HG03097 (cell line): ENCODE measurements around the gene PCDHGC3.

Source experiments
- ATAC-seq: cut with Tn5 transposase; IDR thresholded peaks from one replicate; pipeline ENCODE4 v1.9.1; 2021; ENCODE audit not compliant: unreplicated experiment, low FRiP score

Gene PCDHGC3

DNA sequence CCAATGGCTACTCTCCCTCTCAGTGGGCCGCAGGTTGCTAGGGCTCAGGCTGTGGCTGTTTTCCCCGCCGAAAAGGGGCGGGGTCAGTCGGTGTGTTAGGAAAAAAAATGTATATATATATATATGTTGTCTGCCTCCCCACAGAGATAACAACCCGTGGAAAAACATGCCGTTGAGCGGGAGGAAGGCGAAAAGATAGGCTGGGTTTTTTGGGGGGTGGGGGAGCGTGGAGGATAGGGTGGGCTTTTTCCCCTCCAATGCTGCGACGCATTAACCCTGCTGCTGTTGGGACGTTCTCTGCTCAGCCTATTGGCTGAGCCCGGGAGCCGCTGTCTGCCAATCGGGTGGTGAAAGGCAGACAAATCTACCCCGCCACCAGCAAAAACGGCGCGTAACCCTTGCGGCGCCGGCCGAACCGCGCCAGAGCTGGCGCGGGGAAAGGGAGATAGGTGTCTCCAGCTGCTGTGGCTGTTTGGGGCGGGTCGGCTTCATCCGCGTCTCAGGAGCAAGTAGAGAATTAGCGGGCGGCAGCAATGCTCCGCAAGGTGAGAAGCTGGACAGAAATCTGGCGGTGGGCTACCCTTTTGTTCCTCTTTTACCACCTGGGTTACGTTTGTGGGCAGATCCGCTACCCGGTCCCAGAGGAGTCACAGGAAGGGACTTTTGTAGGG is 9.0 kb downstream of the PCDHGC3 start, which contains the start of gene PCDHGC4:
PCDHGC4 (plus strand) TSS at position 390 of the 671 bp plus-strand sequence; CDS start at position 534, 144 bp downstream.
- no peak for ATAC-seq

DNA sequence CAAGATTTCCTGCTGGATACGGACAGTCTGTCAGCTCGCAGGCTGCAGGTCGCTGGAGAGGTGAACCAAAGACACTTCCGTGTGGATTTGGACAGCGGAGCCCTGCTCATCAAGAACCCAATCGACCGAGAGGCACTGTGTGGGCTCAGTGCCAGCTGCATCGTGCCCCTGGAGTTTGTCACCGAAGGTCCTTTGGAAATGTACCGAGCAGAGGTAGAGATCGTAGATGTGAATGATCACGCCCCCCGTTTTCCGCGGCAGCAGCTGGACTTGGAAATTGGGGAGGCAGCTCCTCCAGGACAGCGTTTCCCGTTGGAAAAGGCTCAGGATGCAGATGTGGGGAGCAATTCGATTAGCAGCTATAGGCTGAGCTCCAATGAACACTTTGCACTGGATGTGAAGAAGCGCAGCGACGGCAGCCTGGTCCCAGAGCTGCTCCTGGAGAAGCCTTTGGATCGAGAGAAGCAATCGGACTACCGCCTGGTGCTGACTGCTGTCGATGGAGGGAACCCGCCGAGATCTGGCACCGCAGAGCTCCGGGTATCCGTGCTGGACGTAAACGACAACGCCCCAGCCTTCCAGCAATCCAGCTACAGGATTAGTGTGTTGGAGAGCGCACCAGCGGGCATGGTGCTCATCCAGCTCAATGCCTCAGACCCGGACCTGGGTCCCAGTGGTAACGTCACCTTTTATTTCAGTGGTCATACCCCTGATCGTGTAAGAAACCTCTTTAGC is 9.7 kb downstream of the PCDHGC3 start:
- ATAC-seq, result no peak

DNA sequence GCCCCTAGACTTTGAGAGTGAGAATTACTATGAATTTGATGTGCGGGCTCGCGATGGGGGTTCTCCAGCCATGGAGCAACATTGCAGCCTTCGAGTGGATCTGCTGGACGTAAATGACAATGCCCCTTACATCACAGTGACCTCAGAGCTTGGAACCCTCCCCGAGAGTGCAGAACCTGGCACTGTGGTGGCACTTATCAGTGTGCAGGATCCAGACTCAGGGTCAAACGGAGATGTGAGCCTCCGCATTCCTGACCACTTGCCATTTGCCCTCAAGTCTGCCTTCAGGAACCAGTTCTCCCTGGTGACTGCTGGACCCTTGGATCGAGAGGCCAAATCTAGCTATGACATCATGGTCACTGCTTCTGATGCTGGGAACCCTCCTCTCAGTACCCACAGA is 10.3 kb downstream of the PCDHGC3 start:
- no peak for ATAC-seq

DNA sequence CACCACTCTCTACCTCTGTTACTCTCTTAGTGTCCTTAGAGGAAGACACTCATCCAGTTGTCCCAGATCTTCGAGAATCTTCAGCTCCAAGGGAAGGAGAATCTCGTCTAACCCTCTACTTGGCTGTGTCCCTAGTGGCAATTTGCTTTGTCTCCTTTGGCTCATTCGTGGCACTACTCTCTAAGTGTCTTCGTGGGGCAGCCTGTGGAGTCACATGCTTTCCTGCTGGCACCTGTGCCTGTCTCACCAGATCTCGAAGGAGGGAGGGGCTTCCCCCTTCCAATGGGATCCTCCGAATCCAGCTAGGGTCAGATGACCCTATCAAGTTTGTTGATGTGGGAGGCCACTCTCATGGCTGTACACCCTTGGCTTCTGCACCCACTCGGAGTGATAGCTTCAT is 11.4 kb downstream of the PCDHGC3 start:
- no peak for ATAC-seq

DNA sequence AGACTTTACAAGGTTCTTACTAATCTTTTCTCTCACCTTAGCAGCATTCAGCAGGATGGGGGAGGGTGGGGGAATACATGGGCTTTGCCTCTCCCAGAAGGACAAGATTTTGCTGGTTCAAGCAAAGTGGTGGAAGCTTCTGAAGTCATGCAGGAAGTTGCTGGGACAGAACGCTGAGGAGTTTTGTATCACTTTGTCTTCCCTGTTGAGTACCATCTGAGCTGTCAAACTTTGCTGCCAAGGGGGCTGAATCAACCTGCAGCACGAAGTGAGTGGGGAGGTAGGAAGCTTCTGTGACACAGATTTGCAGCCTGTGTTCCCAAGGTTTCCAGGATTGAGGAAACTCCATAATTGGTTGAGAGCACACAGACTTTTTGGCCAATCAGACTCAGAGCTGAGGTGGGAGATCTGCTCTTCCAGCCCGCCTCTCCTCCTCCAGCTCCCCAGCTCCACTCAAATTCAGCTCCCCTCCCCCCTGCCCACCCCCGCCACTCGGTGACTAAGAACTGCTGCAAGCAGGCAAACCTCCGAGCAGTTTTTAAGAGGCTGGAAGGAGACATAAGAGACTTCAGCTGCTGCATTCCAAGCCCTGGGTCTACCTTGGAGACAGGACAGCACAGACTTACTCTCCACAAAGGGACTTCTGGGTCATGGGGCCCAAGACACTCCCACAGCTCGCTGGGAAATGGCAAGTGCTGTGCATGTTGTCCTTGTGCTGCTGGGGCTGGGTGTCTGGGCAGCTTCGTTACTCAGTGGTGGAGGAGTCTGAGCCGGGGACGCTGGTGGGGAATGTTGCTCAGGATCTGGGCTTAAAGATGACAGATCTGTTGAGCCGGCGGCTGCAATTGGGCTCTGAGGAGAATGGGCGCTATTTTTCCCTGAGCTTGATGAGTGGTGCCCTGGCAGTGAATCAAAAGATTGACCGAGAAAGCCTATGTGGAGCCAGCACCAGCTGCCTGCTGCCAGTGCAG is 13.1 kb downstream of the PCDHGC3 start, which contains the start of gene PCDHGC5:
PCDHGC5 (plus strand) TSS at position 491 of the 971 bp plus-strand sequence; CDS start at position 651, 160 bp downstream.
- no peak for ATAC-seq

DNA sequence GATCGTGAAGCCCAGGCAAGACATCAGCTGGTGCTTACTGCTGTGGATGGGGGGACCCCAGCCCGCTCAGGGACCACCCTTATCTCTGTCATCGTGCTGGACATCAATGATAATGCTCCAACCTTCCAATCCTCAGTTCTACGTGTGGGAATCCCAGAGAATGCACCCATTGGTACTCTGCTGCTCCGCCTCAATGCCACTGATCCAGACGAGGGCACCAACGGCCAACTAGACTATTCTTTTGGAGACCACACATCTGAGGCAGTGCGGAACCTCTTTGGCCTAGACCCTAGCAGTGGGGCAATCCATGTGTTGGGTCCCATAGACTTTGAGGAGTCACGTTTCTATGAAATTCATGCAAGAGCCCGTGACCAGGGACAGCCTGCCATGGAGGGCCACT is 14.1 kb downstream of the PCDHGC3 start:
- no peak for ATAC-seq

DNA sequence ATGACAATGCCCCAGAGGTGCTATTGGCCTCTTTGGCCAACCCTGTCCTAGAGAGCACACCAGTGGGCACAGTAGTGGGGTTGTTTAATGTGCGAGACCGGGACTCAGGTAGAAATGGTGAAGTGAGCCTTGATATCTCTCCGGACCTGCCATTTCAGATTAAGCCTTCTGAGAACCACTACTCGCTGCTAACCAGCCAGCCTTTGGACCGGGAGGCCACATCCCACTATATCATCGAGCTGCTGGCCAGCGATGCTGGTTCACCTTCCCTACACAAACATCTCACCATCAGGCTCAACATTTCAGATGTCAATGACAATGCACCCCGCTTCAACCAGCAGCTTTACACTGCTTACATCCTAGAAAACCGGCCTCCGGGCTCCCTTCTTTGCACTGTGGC is 14.5 kb downstream of the PCDHGC3 start:
- no peak for ATAC-seq

DNA sequence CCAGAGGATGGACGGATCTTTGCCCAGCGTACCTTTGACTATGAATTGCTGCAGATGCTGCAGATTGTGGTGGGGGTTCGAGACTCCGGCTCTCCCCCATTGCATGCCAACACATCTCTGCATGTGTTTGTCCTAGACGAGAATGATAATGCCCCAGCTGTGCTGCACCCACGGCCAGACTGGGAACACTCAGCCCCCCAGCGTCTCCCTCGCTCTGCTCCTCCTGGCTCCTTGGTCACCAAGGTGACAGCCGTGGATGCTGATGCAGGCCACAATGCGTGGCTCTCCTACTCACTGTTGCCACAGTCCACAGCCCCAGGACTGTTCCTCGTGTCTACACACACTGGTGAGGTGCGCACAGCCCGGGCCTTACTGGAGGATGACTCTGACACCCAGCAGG is 15.0 kb downstream of the PCDHGC3 start:
- no peak for ATAC-seq

DNA sequence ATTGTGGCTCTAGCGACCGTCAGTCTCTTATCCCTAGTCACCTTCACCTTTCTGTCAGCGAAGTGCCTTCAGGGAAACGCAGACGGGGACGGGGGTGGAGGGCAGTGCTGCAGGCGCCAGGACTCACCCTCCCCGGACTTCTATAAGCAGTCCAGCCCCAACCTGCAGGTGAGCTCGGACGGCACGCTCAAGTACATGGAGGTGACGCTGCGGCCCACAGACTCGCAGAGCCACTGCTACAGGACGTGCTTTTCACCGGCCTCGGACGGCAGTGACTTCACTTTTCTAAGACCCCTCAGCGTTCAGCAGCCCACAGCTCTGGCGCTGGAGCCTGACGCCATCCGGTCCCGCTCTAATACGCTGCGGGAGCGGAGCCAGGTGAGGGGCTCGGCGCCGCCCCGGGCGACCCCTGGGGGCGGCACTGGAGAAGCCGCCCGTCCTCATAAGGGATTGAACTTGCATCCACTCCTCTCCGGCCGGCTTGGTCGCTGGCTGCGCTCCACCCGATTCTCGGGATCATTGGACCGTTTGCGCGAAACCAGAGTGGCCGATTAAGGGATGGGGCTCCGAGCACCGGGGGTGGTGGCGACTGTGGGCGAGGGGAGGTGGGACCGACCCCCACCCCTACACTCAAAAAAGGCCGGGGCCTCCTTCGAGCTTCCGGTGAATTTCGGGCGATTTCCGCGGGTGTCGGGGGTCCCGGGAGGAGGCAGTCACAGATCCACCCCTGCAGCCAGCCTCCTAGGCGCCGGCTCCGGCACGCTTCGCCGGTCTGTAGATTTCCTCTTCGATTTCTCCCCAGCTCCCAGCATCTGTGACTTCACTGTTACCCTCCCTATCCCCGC is 15.8 kb downstream of the PCDHGC3 start:
- ATAC-seq, result no peak

DNA sequence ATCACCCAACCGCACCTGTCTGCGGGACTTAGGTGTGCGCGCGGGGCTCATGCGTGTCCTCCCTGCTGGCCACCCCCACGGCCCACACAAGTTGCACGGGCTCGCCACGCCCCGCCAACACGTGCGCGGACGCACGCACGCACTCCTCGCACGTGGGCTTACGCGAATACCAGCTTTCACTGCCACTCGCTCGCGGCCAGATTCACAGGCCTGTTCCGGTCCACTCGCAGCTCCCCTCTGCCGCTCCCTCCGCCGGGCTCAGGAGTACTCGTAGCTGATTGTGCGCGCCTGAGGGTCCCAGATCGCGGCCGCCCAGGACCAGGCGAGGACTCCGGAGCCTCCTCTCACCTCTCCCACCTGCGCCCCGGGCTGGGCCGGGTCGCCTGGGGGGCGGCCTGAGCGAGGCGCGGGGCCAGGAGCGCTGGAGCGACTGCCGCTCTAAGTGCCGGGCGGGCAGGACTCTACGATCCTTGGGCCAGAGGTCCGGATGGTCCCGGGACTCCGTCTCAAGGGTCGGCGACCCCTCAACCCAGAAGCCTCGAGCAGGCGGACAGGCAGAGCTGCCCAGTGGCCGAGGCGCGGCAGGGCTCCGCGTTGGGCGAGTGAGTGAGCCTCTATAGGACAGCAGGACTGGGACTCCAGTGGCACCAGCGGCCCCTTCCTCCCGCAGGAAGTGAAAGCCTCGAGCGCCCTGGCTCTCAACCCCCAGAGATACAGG is 16.6 kb downstream of the PCDHGC3 start:
- no peak for ATAC-seq

DNA sequence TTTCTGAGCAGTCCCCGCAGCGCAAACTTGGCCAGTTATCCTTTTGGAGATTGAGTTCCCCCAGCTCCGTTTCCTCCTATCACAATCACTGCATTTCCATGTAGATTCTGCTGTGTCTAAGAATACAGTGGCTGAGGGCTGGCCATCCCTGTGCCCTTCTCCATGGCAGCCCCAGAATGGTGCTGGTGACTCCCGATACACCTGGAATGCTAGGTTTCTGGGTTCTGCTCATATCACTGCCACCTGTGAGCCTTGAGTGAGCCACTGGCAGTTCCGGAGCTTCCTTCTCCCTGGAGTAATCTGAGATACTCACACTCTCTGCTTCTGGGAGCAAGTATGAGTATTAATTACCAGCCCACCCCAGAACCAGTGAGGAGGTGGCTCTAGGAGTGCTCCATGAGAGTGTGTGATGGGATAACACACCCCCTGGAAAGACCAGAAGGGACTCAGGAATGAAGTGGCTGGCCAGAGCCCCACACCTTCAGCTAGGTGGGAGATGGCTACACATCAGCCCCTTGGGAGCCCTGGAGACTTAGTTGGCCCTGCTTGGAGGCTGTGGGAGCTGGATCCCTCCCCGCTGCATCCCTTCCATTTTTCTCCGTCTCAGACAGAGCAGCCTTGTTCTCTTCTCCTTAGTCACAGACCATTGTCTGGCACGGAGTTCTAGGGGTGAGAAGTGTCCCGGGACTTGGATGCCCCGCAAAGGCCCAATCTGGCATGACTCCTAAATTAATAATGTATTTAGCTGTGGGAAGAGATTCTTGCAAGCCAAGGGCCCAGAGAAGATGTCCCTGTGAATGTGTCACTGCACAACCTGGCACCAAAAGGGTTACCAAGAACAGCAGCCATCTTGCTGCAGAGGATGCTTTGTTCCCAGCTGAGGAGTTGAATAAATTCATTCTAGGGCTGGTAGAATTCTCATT is 18.0 kb downstream of the PCDHGC3 start:
- no peak for ATAC-seq

DNA sequence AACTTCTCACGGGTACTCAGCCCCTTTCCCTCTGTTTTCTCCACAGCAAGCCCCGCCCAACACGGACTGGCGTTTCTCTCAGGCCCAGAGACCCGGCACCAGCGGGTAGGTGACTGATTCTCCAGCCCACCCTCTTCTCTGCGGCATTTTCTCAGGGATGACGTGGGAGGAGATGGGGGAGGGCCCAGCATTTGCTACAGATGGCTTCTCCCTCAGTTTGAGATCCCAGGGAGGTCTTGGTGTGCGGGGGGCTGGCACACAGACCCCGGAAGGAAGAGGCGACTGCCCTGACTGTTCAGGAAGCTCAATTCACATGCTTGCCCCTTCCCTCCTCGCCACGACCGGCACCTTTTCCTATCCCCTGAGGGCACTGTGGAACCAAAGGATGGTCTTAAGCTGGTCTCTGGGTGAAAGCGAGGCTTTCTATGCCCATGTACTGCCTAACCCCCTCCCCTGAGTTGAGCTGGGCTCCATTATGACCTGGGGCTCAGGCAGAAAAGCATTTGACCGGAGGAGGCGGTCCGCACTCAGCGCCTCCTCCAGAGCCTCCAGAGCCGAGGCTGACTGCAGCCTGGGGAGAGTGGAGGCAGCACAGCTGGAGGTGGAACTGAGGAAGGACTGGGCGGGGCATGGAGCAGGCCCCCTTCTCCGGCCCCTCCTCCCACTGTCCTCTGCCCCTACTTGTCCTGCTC is 19.1 kb downstream of the PCDHGC3 start:
- no peak for ATAC-seq

DNA sequence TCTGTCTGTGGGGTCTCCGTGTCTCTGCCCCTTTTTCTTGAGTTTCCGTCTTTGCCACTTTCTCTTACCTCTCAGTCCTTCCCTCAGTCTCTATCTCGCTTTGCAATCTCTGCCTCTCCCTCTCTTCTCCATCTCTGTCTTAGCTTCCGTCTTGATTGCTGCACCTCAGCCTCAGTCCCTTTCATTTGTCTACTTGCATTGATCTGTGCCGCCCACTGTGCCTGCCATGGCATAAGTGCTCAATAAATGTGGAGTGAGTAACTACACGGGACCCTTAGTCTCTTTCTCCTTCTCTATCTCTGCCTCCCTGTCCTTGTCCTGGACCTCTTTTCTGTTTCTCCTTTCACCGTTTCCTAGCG is 19.7 kb downstream of the PCDHGC3 start:
- ATAC-seq, result no peak

DNA sequence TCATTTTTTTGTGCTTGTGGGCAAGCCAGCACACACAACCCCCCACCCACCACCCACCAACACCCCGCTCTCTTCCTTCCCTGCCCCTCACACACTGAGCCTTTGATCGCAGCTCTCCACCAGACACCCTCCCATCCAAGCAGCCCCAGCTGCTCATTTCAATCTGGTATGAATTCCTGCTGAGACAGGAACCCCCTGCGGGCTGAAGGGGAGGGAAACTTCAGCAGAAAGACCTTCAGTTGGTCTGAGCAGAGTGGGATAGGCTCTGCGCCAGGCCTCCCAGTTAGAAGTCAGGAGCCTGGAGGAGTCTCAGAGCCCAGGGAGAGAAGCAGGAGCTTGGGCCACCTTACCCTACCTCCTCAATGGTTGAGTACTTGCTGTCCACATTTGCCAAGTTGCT is 20.3 kb downstream of the PCDHGC3 start:
- ATAC-seq, result no peak

DNA sequence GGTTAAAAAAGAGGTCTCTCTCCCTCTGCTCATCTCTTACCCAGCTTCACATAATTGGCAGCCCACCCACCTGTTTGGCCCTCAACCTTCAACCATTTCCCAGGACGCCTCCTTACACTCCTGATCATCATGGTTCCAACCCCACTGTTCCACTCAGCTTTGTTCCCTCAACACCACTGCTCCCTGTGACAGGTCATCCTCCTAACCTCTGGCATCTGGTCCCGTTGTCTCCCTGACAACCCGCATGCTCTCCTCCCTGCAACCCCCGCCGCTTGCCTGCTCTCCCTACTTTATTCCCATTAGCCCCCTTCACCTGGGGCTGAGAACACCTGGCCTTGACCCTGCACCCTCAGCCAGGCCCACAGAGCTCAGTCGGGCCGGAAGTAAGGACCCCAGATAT is 26.0 kb downstream of the PCDHGC3 start:
- no peak for ATAC-seq

DNA sequence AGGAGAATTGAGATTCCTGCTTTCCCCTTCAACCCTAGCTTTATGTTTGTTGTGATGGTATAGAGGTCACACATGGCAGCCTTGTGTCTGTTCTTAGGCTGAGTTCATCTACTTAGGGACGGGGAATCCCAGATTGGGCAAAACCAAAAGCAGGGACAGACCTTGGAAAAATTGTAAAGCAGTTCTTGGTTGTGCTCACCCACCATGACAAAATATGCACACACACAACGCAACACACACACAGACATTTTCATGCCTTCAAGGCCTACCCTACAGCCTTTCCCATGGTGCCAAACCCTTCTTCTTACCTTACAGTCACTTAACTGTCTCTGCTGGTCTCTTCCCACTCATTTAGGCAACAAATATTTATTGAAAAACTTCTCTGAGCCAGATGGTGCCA is 27.9 kb downstream of the PCDHGC3 start:
- no peak for ATAC-seq

DNA sequence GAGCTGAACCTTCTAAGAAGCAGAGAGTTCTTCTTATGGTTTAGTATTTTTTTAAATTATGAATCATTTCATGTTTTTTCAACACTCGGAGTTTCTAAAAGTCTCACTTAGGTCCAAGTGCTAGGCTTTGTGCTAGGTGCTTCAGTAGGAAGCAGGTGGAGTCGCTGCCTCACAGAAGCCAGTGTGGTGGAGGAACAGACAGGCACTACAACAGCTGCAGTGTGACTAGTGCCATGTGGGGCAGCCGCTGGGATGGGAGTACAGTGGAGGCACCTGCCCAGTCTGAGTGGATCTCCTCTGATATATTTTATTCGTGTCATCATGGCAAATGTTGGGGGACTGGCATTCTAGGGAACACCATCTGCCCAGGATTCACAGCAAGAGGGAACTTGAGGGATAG is 28.4 kb downstream of the PCDHGC3 start:
- ATAC-seq, result no peak
